HG03064 (cell line): Measurements from ENCODE around the gene MTHFD2L.
"Not testable (repeated sequence)": the region's sequence is repeated elsewhere in the genome, so short reads cannot be mapped to it uniquely, and the experiment has no call there.

Source experiments
- ATAC-seq: cut with Tn5 transposase; IDR thresholded peaks from one replicate; pipeline ENCODE4 v1.9.1; 2021; ENCODE audit warnings: low read depth; ENCODE audit not compliant: unreplicated experiment

Gene MTHFD2L

DNA sequence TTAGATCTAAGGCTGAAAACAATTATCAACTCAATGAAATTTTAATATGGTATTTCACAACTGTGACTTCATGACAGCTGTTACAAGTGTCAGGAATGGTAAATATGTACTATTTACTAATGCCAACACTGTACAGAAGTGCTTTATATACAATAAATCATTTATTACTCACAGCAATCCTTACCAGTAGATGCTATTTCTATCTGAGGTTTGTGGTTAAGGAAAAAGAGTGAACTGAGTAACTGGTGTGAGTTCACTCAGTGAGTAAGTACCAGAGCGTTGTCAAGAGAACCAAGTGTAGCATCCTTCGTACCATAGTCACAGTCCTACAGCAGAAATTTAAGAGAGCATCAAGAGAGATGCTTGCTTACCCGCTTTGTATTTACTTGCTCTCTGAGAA lies 23.3 kb downstream of the MTHFD2L start:
- ATAC-seq, result no peak

- ATAC-seq, result no peak
Measured at GRCh38 chr4:74188912-74189311, 31.0 kb downstream of the MTHFD2L start.

GRCh38 chr4:74189331-74190043 lies 31.6 kb downstream of the MTHFD2L start:
- no peak for ATAC-seq

- no peak for ATAC-seq
Measured at GRCh38 chr4:74190332-74190731, 32.4 kb downstream of the MTHFD2L start.

DNA sequence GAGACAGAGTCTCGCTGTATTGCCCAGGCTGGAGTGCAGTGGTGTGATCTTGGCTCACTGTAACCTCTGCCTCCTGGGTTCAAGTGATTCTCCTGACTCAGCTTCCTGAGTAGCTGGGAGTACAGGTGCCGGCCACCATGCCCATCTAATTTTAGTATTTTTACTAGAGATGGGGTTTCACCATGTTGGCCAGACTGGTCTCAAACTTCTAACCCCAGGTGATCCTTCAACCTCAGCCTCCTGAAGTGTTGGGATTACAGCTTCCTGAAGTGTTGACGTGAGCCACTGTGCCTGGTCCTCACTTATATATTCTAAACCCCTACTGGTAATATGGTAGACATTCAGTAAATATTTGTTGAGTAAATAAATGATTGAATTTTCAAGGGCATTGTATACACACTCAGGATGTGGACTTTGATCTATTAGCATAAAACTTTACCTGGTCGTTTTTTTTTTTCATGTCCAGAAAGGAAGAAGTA lies 33.0 kb downstream of the MTHFD2L start:
- no peak for ATAC-seq

DNA sequence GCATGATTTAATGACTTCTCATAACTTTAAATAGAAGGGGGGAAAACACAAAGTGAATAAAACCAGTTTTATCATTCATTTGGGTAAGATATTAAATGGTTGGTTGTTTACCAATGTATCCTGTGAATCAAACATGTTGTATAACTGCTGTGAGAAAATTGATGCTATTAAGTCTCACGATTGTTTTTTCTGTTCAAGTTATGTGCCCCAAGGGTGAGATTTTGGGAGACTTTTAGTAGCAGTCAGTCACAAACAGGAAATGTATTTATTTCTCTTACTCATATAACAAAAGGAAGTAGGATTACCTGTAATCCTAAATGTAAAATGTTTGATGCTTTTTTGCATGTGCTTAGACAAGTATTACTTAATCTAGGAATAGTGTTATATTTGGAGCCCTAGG lies 39.2 kb downstream of the MTHFD2L start:
- ATAC-seq, result no peak

DNA sequence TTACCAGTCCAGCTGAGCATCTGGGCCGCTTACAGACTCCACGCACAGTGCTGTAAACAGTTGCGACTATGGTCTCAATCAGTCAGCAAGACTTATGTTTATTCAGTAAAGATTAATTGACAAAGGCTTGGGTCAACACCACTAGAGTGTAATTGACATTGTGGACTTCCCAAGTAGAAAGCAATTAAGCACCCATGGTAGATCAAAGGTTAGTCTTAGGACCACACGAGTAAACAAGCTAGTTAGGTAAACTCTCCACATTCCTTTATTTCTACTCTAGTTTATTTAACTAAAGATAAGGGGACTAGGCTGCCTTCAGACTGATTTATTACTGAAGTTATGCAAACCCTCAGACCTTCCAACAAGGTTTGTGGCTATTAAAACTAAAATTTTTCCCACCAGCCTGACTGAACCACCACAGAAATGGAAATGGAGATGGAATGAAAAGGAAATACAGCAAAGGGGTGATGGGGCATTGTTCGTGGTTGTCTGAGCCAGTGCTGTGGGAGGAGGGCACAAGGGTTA lies 44.2 kb downstream of the MTHFD2L start:
- ATAC-seq, result no peak

DNA sequence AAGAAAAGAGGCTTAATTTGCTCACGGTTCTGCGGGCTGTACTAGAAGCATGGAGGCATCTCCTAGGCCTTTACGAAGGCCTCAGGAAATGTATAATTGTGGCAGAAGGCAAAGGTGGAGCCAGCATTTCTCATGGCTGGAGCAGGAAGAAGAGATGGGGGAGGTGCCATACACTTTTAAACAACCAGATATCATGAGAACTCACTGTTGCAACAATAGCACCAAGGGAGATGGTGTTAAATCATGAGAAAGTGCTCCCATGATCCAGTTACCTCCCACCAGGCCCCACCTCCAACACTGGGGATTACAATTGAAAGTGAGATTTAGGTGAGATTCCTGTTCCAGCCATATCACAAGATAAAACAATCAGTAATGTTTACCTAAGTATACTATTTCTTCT lies 45.5 kb downstream of the MTHFD2L start:
- ATAC-seq, result no peak

DNA sequence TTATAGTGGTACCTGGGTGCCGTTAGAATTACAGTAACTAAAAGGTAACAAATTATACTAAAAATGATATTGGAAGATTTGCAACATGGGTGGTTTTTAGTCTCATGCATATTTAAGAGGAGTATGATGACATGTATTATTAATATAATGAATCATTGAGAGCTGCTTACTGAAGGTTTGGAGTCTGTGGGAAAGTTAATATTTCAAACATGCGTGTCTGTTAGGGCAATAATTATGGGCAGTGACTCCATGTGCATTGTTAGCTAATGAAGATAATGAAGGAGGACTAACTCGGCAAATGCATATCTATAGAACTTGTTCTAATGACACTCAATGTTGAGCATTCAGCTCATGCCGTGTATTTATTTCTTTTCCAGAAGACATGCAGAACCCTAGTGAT lies 47.1 kb downstream of the MTHFD2L start:
- no peak for ATAC-seq

DNA sequence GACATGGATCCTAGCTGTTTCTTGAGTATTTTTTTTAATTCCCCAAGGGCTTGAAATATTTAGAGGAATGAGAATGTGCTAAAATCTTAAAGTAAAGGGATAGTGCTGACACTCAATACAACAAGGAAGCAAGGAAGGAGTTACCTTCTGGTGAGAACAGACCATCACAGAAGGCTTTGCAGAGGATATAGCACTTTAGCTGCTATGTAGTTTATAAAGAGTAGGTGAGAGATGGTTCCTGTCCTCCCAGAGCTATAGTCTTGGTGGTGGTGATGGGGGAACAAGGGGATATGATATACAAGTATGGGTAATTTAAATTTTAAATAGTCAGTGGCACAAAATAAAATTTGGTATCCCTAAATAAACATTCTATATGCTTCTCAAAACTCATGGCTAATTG lies 47.6 kb downstream of the MTHFD2L start:
- no peak for ATAC-seq

- peak; percentile 84 for ATAC-seq
Measured at GRCh38 chr4:74206088-74206825, 48.3 kb downstream of the MTHFD2L start.

DNA sequence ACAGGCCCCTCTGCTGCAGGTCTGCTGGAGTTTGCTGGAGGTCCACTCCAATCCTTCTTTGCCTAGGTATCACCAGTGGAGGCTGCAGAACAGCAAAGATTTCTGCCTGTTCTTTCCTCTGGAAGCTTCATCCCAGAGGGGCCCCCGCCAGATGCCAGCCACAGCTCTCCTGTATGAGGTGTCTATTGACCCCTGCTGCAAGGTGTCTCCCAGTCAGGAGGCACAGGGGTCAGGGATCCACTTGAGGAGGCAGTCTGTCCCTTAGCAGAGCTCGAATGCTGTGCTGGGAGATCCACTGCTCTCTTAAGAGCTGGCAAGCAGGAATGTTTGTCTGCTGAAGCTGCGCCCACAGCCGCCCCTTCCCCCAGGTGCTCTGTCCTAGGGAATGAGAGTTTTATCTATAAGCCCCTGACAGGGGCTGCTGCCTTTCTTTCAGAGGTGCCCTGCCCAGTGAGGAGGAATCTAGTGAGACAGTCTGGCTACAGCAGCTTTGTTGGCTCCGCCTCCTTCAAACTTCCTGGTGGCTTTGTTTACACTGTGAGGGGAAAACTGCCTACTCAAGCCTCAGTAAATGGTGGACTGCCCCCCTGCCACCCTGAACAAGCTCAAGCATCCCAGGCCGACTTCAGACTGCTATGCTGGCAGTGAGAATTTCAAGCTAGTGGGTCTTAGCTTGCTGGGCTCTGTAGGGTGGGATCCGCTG lies 56.7 kb downstream of the MTHFD2L start:
- not testable (repeated sequence) for ATAC-seq

DNA sequence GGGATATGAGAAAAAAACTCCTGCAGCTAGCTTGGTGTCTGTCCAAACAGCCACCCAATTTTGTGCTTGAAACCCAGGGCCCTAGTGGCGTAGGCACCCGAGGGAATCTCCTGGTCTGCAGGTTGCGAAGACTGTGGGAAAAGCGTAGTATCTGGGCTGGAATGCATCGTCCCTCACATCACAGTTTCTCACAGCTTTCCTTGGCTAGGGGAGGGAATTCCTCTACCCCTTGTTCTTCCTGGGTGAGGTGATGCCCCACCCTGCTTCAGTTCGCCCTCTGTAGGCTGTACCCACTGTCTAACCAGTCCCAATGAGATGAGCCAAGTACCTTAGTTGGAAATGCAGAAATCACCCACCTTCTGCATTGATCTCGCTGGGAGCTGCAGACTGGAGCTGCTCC lies 57.3 kb downstream of the MTHFD2L start:
- not testable (repeated sequence) for ATAC-seq

DNA sequence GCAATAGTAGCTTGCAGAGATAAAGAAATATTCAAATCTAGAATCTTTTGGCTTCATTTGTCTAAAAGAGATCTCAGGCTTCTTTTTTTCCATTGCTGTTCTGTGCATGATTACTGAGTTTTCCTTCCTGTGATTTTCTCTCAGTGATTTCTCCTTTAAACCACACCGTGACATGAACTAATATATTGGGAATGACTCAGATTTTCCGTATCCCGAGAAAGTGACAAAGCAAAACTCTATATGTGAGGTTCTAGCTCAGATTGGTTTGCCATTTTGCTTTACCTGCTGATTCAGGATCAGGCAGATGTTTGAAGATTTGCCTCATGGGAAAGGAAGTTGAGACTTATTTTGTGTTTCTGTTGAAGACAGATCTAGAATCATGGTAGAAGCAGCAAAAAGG lies 59.4 kb downstream of the MTHFD2L start:
- ATAC-seq, result no peak

DNA sequence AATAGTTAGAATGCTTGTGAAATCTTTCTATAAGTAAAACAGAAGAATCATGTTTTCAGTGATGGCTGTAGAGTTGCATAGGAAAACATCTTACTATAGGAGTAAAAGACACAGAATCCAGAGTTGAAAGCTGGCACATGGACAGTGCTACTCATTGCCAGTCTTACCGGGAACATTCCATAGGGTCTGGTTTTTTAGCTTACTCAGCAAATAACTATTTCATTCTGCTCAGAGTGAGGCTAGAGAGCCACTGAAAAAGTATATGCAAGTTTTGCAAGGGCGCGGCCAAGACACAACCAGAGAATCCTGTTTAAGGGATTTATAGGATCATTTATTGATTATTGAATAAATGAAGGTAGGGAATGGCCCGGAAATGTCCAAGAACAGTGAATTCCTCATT lies 60.3 kb downstream of the MTHFD2L start:
- ATAC-seq, result no peak

DNA sequence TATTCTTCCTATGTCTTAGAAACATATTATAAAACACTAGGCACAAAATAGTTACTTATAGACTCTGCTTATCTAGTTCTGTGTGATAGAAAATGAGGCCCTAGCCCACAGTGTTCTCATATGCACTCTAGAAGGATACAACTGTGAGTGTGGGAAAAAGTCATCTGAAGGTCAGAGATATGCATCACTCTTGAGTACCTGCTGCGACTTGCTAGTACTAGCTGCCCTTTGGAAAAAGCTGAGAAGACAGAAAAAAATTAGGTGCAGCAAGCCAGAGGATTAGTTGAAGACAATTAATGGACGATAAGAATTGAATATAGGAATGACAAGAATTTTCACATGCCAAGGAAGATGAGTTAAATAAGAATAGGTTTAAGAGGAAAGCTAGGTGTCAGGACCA lies 61.3 kb downstream of the MTHFD2L start:
- ATAC-seq, result no peak

DNA sequence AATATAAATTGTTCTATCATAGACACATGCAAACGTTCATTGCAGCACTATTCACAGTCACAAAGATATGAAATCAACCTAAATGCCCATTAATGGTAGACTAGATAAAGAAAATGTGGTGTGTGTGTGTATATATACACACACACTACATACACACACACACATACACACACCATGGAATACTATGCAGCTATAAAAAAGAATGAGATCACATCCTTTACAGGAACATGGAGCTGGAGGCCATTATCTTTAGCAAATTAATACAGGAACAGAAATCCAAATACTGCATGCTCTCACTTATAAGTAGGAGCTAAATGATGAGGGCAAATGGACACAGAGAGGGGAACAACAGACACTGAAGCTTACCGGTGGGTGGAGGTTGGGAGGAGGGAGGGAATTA lies 65.2 kb downstream of the MTHFD2L start:
- no peak for ATAC-seq

- no peak for ATAC-seq
Measured at GRCh38 chr4:74223801-74224200, 65.9 kb downstream of the MTHFD2L start.

GRCh38 chr4:74228691-74229640 lies 71.0 kb downstream of the MTHFD2L start:
- peak; percentile 55 for ATAC-seq

DNA sequence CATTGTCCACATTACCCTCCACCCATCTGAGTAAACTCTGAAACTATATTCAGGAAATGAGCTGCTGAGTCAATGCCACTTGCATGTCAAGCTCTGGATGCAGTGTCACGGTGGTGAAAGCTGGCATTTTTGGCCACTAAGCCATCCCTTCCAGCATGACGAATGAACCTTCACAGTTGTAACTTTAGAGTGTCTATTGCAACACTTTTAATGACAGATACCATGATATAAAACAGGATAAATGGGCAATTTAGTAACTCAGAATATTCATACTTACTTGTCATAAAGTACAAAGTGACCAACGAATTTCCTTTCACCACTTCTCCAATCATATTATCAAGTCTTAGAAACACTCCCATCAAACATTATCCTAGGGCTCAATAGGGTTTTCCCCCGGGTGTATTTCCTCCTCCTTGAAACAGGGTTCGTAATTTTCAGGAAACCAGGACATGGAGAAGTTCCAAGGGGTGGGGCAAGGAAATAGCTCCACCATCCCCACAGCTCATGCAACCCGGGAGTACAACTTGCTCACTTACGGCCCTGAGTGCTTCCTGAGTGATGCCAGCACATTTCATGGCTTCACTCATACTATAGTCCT lies 73.1 kb downstream of the MTHFD2L start:
- ATAC-seq, result no peak
